Measurements from ENCODE around the gene APOL3.
"Not testable (repeated sequence)": the region's sequence is repeated elsewhere in the genome, so short reads cannot be mapped to it uniquely, and the experiment has no call there.

Gene APOL3

GRCh38 chr22:36192542-36192941, 32.0 kb upstream of the APOL3 start:
- no peak for DNase-seq

- DNase-seq, result peak; percentile 65
Measured at GRCh38 chr22:36191106-36191836, 30.7 kb upstream of the APOL3 start.

- not testable (repeated sequence) for DNase-seq
Measured at GRCh38 chr22:36187862-36188261, 27.3 kb upstream of the APOL3 start.

GRCh38 chr22:36185828-36186624, 25.5 kb upstream of the APOL3 start:
- DNase-seq, result no peak

GRCh38 chr22:36184433-36185025, 24.0 kb upstream of the APOL3 start:
- DNase-seq, result no peak

- DNase-seq, result no peak
Measured at GRCh38 chr22:36183446-36183845, 22.9 kb upstream of the APOL3 start.

- no peak for DNase-seq
Measured at GRCh38 chr22:36182857-36183256, 22.3 kb upstream of the APOL3 start.

- no peak for DNase-seq
Measured at GRCh38 chr22:36182056-36182455, 21.5 kb upstream of the APOL3 start.

- DNase-seq, result no peak
Measured at GRCh38 chr22:36180928-36181327, 20.4 kb upstream of the APOL3 start.

GRCh38 chr22:36180038-36180880, 19.7 kb upstream of the APOL3 start:
- DNase-seq, result no peak

GRCh38 chr22:36177160-36177559, 16.6 kb upstream of the APOL3 start:
- DNase-seq, result no peak

GRCh38 chr22:36175892-36176291, 15.3 kb upstream of the APOL3 start:
- no peak for DNase-seq

- DNase-seq, result no peak
Measured at GRCh38 chr22:36171941-36172340, 11.4 kb upstream of the APOL3 start.

GRCh38 chr22:36166518-36167220, 6.1 kb upstream of the APOL3 start:
- no peak for DNase-seq

GRCh38 chr22:36166086-36166485, 5.5 kb upstream of the APOL3 start:
- DNase-seq, result no peak

GRCh38 chr22:36165141-36165540, 4.6 kb upstream of the APOL3 start:
- DNase-seq, result no peak

- no peak for DNase-seq
Measured at GRCh38 chr22:36164621-36165020, 4.1 kb upstream of the APOL3 start.

- DNase-seq, result no peak
Measured at GRCh38 chr22:36163497-36163896, 2.9 kb upstream of the APOL3 start.

- DNase-seq, result no peak
Measured at GRCh38 chr22:36162127-36163034, 1.8 kb upstream of the APOL3 start.

GRCh38 chr22:36161793-36162126, 1.2 kb upstream of the APOL3 start:
- not testable (repeated sequence) for DNase-seq
